HG03064 (cell line): ENCODE data around the gene PIN4.
"Not testable (repeated sequence)": the region's sequence is repeated elsewhere in the genome, so short reads cannot be mapped to it uniquely, and the experiment has no call there.

ENCODE experiments used
- ATAC-seq: cut with Tn5 transposase; IDR thresholded peaks from one replicate; pipeline ENCODE4 v1.9.1; 2021; ENCODE audit warnings: low read depth; ENCODE audit not compliant: unreplicated experiment

The PIN4 gene

DNA sequence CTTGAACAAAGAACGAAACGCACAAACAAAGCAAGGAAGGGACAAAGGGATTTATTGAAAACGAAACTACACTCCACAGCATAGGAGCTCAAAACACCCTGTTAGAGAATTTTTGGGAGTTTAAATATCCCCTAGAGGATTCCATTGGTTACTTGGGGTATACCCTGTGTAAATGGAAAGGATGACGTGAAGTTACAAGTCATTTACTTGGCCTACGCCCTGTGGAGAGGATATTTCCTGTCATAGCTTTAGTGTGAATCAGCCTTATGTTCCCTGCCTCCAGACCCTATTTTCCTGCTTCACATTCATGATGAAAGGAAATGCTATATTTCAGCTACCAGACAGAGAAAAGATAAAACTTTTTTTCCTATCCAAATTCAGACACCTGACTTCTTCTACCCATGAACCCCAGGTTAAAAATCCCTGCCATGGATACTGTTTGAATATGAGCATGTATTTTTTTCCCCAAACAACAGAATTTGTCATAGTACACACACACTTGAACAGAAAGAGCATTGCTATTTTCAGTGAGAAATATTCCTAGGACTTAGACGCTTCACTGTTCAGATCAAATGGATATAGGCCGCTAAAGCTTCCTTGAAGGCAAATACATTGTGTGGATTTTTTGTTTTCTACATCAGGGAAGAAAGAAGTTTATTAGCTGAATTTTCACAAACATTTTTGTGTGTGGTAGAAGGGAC lies 20.4 kb downstream of the PIN4 start:
- ATAC-seq: no peak

DNA sequence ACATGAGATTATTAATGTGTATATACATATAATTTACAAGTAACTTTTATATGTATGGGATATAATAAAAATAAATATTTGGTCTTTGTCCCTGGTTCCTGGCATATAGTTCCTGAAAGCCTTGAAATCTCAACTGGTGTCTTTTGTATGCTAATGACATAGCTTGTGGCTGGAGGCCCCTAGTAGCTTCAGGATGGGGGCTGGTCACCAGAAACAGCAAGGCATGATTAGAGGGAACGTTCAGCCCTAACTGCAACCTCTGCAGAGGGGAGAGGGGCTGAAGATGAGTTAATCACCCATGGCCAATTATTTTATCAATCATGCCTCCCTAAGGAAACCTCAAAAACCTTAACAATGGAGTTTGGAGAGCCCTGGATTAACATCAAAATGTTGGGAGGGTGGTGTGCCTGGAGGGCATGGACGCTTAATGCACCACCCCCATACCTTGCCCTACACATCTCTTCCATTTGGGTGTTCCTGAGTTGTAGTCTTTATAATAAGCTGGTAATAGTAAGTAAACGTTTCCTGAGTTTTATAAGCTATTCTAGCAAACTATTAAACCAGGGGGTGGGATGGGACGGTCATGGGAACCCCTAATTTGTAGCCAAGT lies 21.3 kb downstream of the PIN4 start:
- no peak for ATAC-seq

DNA sequence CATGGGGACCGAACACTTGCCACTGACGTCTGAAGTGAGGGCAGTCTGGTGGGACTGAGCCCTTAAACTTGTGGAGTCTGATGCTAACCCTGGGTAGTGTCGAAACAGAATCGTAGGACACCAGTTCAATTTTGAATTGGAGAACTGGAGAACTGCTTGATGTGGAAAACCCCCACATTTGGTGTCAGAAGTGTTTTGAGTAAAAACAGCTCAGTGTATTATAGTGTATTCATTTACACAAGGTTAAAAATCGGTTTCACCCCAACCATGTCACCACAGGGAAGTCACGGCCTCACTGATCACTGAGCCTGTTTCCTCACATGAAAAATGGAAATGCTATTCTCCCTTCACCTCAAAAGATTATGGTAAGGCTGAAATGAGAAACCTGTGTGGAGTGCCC lies 21.9 kb downstream of the PIN4 start:
- no peak for ATAC-seq

GRCh38 chrX:72205706-72206105 lies 24.1 kb downstream of the PIN4 start:
- no peak for ATAC-seq

- ATAC-seq: no peak
Observed at GRCh38 chrX:72207366-72207765, 25.8 kb downstream of the PIN4 start.

DNA sequence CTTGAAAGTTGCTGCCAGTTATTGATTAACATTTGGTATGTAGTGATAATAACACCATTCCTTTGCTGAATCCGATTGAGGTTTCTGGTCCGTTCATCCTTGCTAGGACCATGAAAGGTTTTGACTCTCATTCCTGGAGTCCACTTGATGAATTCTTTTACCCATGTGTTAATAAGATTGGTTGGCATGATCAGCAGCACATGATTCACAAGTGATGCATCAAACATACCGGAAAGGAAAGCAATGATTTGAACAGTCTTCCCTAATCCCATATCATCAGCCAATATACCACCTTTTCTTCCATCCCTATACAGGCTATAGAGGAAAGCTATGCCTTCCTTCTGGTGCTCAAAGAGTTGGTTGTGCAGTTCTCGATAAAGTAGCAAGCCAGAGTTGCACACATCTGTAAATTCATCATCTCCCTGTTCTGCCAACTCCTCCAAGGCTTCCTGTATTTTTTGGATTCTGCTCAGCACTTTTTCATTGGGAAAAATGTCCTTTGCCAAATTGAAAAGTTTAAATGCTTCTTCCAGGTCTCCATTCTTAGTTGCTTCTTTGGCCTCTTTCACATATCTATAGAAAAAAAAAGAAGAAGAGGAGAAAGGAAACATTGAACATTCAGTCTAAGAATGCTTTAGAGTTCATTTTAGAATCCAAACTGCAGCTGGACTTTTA lies 26.7 kb downstream of the PIN4 start:
- ATAC-seq: no peak

DNA sequence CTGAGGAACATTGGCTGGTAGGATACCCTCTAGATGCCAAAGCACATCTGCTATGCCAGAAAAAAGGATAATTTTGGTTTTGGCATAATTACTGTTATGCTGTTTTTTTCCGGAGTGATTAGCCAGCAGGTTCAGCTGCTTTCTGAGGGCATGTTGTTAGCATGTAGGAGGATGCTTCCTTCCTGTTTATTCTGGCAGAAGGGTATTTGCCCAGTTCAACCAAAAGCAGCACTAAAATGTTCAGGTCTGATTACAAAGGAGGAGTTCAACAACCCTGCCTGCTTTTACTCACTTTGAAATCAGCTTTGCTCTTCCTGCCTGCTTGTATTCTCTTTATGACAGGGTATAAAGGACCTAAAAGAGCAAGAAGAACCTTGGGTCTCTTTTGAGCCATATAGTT lies 35.4 kb downstream of the PIN4 start:
- no peak for ATAC-seq

GRCh38 chrX:72220375-72220774 lies 38.8 kb downstream of the PIN4 start:
- not testable (repeated sequence) for ATAC-seq

DNA sequence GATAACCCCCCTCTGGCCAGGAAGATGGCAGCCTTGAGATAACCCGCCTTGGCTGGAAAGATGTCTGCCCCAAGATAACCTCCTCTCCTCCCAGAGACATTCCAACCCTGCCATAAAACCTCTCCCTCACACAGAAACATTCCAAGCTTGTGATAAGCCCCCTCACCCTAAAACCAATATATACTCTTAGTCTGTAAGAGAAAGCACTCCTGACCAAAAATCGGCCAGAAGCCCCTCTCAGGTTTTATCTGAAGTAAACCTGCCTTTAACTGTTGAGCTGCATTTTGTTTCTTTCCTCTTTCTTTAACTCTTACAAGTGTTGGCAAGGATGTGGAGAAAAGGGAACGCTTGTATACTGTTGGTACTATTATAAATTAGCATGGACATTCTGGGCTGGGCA lies 48.7 kb downstream of the PIN4 start:
- ATAC-seq: no peak

GRCh38 chrX:72236841-72237240 lies 55.3 kb downstream of the PIN4 start:
- ATAC-seq: no peak

DNA sequence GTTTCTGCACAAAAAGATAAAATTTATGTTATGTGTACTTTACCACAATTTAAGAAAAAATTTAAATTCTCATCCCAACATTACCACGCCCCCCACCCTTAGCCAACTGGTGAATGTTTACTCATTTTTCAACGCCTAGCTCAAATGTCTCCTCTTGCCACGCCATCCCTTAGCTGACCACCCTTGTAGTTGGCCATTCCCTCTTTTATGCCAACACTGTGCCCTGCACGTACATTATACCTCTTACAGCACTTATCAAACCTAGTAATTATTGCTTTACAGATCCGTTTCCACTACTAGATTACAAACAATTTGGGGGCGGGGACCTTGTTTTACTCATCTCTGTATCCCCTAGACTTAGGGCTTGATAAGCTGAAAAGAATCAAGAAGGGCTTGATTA lies 56.6 kb downstream of the PIN4 start:
- no peak for ATAC-seq

GRCh38 chrX:72238721-72239475 lies 57.3 kb downstream of the PIN4 start, which contains the start of gene ERCC6L:
ERCC6L (minus strand) TSS chrX:72239027; CDS start chrX:72238911, 116 bp downstream.
- ATAC-seq: peak; percentile 92

- ATAC-seq: no peak
Observed at GRCh38 chrX:72240976-72241375, 59.4 kb downstream of the PIN4 start.

DNA sequence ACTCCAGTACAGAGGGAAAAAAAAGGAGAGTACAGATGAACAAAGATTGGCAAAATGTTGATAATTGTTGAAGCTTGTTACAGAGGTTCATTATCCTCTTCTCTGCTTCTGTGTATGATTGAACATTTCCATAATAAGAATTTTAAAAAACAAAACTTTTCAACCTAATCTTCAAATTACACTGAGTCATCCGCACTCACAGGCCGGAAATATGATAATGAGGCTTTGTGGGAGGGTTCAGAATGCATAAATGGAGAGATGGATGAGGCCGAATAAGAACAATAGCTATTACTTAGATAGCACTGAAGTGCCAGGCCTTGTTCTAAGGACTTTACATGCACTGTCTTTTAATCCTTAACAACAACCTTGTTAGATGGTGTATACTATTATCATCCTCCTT lies 61.9 kb downstream of the PIN4 start:
- no peak for ATAC-seq

DNA sequence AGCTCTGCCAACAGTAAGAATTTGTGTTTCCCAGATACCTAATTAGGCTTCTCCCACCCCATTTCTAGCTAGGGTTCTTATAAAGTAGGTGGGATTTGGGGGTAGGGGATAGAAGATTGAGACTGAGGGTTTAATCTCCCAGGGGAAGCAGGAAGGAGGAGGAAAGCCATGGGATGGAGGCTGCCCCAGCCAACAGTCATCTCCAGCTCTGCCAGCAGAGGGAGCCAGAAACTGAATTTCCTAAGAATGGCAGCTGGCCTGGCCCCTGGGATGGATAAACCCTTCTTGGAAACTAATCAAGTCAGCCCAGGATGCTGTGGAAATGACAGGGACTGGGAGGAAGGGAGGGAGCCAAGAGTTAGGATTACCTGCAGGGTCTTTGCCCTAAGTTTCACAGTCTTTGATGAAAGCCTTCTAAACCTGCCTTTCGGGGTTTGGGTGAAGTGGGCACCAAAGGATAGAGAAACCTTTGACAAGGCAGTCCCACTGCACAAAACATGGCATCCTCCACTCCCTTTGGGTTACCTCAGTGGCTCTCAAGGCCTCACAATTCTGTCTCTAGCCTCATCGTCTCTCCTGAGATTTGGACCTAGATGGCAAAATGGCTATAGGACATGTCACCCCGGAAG lies 64.0 kb downstream of the PIN4 start:
- no peak for ATAC-seq

GRCh38 chrX:72247206-72247942 lies 65.8 kb downstream of the PIN4 start:
- ATAC-seq: no peak
